ENCODE measurements around the gene CDK11B.
"Not testable (repeated sequence)": the region's sequence is repeated elsewhere in the genome, so short reads cannot be mapped to it uniquely, and the experiment has no call there.

Gene CDK11B

GRCh38 chr1:1647567-1648241 lies 11.1 kb downstream of the CDK11B start:
- DNase-seq, result not testable (repeated sequence)

- DNase-seq, result not testable (repeated sequence)
Measured at GRCh38 chr1:1646326-1646725, 12.5 kb downstream of the CDK11B start.

- not testable (repeated sequence) for DNase-seq
Measured at GRCh38 chr1:1640711-1641461, 17.9 kb downstream of the CDK11B start.

- not testable (repeated sequence) for DNase-seq
Measured at GRCh38 chr1:1640081-1640480, 18.7 kb downstream of the CDK11B start.

GRCh38 chr1:1639368-1639767 lies 19.4 kb downstream of the CDK11B start:
- not testable (repeated sequence) for DNase-seq

GRCh38 chr1:1638528-1638927 lies 20.3 kb downstream of the CDK11B start:
- DNase-seq, result not testable (repeated sequence)

GRCh38 chr1:1637479-1637875 lies 21.3 kb downstream of the CDK11B start:
- DNase-seq, result not testable (repeated sequence)

GRCh38 chr1:1636621-1637478 lies 22.0 kb downstream of the CDK11B start:
- not testable (repeated sequence) for DNase-seq

GRCh38 chr1:1634613-1635012 lies 24.2 kb downstream of the CDK11B start:
- DNase-seq, result not testable (repeated sequence)

GRCh38 chr1:1633409-1633808 lies 25.4 kb downstream of the CDK11B start:
- not testable (repeated sequence) for DNase-seq

- DNase-seq, result no peak
Measured at GRCh38 chr1:1631782-1632420, 26.9 kb downstream of the CDK11B start, which contains the start of gene MMP23B. MMP23B (plus strand) TSS chr1:1632173; CDS start chr1:1632219, 46 bp downstream.

GRCh38 chr1:1630965-1631781 lies 27.6 kb downstream of the CDK11B start:
- no peak for DNase-seq

GRCh38 chr1:1630191-1630964 lies 28.4 kb downstream of the CDK11B start:
- peak; percentile 68 for DNase-seq

GRCh38 chr1:1629430-1630190 lies 29.2 kb downstream of the CDK11B start:
- DNase-seq, result no peak

GRCh38 chr1:1628754-1629429 lies 29.9 kb downstream of the CDK11B start:
- DNase-seq, result no peak

GRCh38 chr1:1627829-1628753 lies 30.7 kb downstream of the CDK11B start:
- no peak for DNase-seq

GRCh38 chr1:1627261-1627828 lies 31.5 kb downstream of the CDK11B start:
- no peak for DNase-seq
